Measurements from ENCODE around the gene TLL1. TPM values are rescaled to one million over a fixed set of nuclear protein-coding genes. Genes with fewer than 3 reads are reported as not detected.

Gene TLL1
- polyA plus RNA-seq, 1 of the 3 experiments (the other 2 are of a cell fraction), result 0.07 TPM

- no peak for TF ChIP-seq FOSL2 (IDR thresholded peaks at IDR 0.05; ENCODE audit: borderline replicate concordance, low read depth)
- no peak for TF ChIP-seq MAX (IDR thresholded peaks at IDR 0.05; ENCODE audit: low read depth)
- TF ChIP-seq RXRA (IDR thresholded peaks at IDR 0.05; ENCODE audit: borderline replicate concordance, low read depth), result no peak
- TF ChIP-seq PBX3 (IDR thresholded peaks at IDR 0.05), result 0 out of 2 replicates have a peak, but pooled peaks have one; percentile 8
- Histone ChIP-seq H3K9me2 (no peaks in the 10 kb centered on the region), H3K9me3 (no peaks in the 10 kb centered on the region), H3K27ac (ENCODE audit: low read depth in 2 of 2, low read length in 1 of 2) (peak overlapping the region in 1 of 2 experiments; percentile 62; a peak in 1 of 4 replicates), H3K4me1 (ENCODE audit: control insufficient read depth in 1 of 2, insufficient read depth in 2 of 2, low read depth in 1 of 2, low read length in 1 of 2) (no peaks in the 10 kb centered on the region; a peak in 1 of 4 replicates), H4K20me1 (ENCODE audit: insufficient read depth) (no peaks in the 10 kb centered on the region), H2AFZ (ENCODE audit: low read depth) (no peak overlapping the region), H3K36me3 (replicated peaks in 1 of 2; ENCODE audit: control insufficient read depth in 1 of 2, insufficient read depth in 2 of 2, low read length in 1 of 2) (no peaks in the 10 kb centered on the region), H3K27me3 (ENCODE audit: insufficient read depth) (no peaks in the 10 kb centered on the region), H3K79me2 (ENCODE audit: insufficient read depth) (no peaks in the 10 kb centered on the region), H3K4me3 (ENCODE audit: low read depth in 2 of 2, low read length in 1 of 2) (no peak overlapping the region), H3F3A (replicated peaks; ENCODE audit: insufficient read depth) (peaks cover 5% of the 10 kb centered on the region), H3K9ac (no peak overlapping the region), H3K4me2 (no peak overlapping the region)
- ChIA-PET POLR2A (no interaction called here), CTCF (no interaction called here)
- 3% methylated on average over 2 of the region's 2 CpGs for WGBS (ENCODE audit: low lambda C conversion rate)
- no peak for DNase-seq
Measured at GRCh38 chr4:166012129-166013030, 139.3 kb downstream of the TLL1 start.

GRCh38 chr4:166014411-166014810, 141.4 kb downstream of the TLL1 start:
- no peaks in the 10 kb centered on the region for H3K79me2 ChIP-seq (ENCODE audit: insufficient read depth)
- H2AFZ ChIP-seq (ENCODE audit: low read depth), result no peak overlapping the region
- no peaks in the 10 kb centered on the region for H3K27me3 ChIP-seq (ENCODE audit: insufficient read depth)
- no peaks in the 10 kb centered on the region; a peak in 1 of 4 replicates for H3K4me1 ChIP-seq (ENCODE audit: control insufficient read depth in 1 of 2, insufficient read depth in 2 of 2, low read depth in 1 of 2, low read length in 1 of 2)
- H3K36me3 ChIP-seq (replicated peaks in 1 of 2; ENCODE audit: control insufficient read depth in 1 of 2, insufficient read depth in 2 of 2, low read length in 1 of 2), result no peaks in the 10 kb centered on the region
- TF ChIP-seq RFX5 (IDR thresholded peaks at IDR 0.05; ENCODE audit: low read length) (no peak), USF2 (IDR thresholded peaks at IDR 0.05; ENCODE audit: borderline replicate concordance, low read depth, low read length) (no peak), FOSL2 (IDR thresholded peaks at IDR 0.05; ENCODE audit: borderline replicate concordance, low read depth) (no peak), TAF1 (IDR thresholded peaks at IDR 0.05; ENCODE audit: borderline replicate concordance, low read depth, low read length) (no peak), YY1 (IDR thresholded peaks at IDR 0.05; ENCODE audit: low read depth) (no peak), NFIC (IDR thresholded peaks at IDR 0.05; ENCODE audit: borderline replicate concordance) (no peak), NRF1 (IDR thresholded peaks at IDR 0.05; ENCODE audit: low read depth, low read length) (no peak), SMC3 (IDR thresholded peaks at IDR 0.05; ENCODE audit: low read depth, low read length) (no peak), TEAD4 (IDR thresholded peaks at IDR 0.05; ENCODE audit: borderline replicate concordance, insufficient read depth) (no peak), RCOR1 (IDR thresholded peaks at IDR 0.05; ENCODE audit: low read length) (no peak), PBX3 (IDR thresholded peaks at IDR 0.05) (no peak)
- no peak overlapping the region for H3K9ac ChIP-seq
- no peaks in the 10 kb centered on the region for H3K9me3 ChIP-seq
- no peak for DNase-seq
- ChIA-PET CTCF (no interaction called here), POLR2A (no interaction called here)
- no peak overlapping the region for H3K27ac ChIP-seq (ENCODE audit: low read depth in 2 of 2, low read length in 1 of 2)
- H3F3A ChIP-seq (replicated peaks; ENCODE audit: insufficient read depth), result peaks cover 5% of the 10 kb centered on the region
- no peaks in the 10 kb centered on the region for H3K9me2 ChIP-seq
- H3K4me3 ChIP-seq (ENCODE audit: low read depth in 2 of 2, low read length in 1 of 2), result no peak overlapping the region
- H3K4me2 ChIP-seq, result no peak overlapping the region
- H4K20me1 ChIP-seq (ENCODE audit: insufficient read depth), result no peaks in the 10 kb centered on the region
- WGBS (ENCODE audit: low lambda C conversion rate), result 34% methylated on average over 6 of the region's 6 CpGs

All from SK-N-SH (cell line).